Testis (tissue), 3 donors: ENCODE data around the gene CEACAM16. TPM values are rescaled to one million over a fixed set of nuclear protein-coding genes. Genes with fewer than 3 reads are reported as not detected.

Experiments used
- DNase-seq: peaks from one replicate; pipeline ENCODE4 v3.0.0-alpha.2; 2019
- H3K27ac ChIP-seq, 2 donors: fragments of 200-600 bp; sonication (generic); one replicate each; pipeline ENCODE4 v1.5.1; 2019
- H3K27me3 ChIP-seq: fragments of 200-600 bp; sonication (generic); one replicate; pipeline ENCODE4 v1.5.1; 2019
- H3K36me3 ChIP-seq: fragments of 200-600 bp; sonication (generic); one replicate; pipeline ENCODE4 v1.5.1; 2017; ENCODE audit warnings: low read depth; ENCODE audit errors: missing control alignments
- H3K4me1 ChIP-seq: fragments of 200-600 bp; sonication (generic); one replicate; pipeline ENCODE4 v1.5.1; 2019
- H3K4me3 ChIP-seq, 2 donors: fragments of 200-600 bp; sonication (generic); one replicate each; pipeline ENCODE4 v1.5.1; 2017 to 2019
- H3K9me3 ChIP-seq: fragments of 200-600 bp; sonication (generic); one replicate; pipeline ENCODE4 v1.5.1; 2017
- POLR2A ChIP-seq: fragments of 450-650 bp; IDR thresholded peaks from one replicate; pipeline ENCODE4 v1.6.1; 2017; ENCODE audit warnings: antibody characterized with exemption, mild to moderate bottlenecking, moderate library complexity
- WGBS, 2 donors: methylation state at CpG; one replicate each; pipeline ENCODE4 v1.1.5; 2018; 5-methylcytosine and 5-hydroxymethylcytosine counted together
- intact Hi-C: fragments of 100-400 bp; cut with DNase I; formaldehyde crosslinking; loops from one replicate; pipeline ENCODE4 v1.15.1; 2023; ENCODE audit warnings: low total_unique reads
- polyA plus RNA-seq: library from polyadenylated mRNA; stranded (reverse); fragments of 350-450 nt; fragmentation: Illumina TruSeq; extraction: RNeasy Lipid Tissue Mini Kit (QIAGEN cat#74804); gene quantifications from one replicate; pipeline ENCODE4 v1.2.3, GENCODE V29; 2014; ENCODE audit warnings: low read depth, low replicate concordance; ENCODE audit not compliant: insufficient read depth
- total RNA-seq, 2 donors: library from RNA; depleted of rRNA; stranded (reverse); fragments of >200 nt; gene quantifications; one replicate each; pipeline ENCODE4 v1.2.3, GENCODE V29; 2016
- TF ChIP-seq, protein P1 (sequence below), 3 experiments: fragments of 450-650 bp in 2 of 3; fragments of 200-600 bp in 1 of 3; sonication (generic) in 1 of 3; IDR thresholded peaks; one replicate each; pipeline ENCODE4 v1.5.1; 2016 to 2019; ENCODE audit warnings: antibody characterized with exemption in 3 of 3, mild to moderate bottlenecking in 2 of 3, moderate library complexity in 1 of 3

Gene CEACAM16
- total and polyA plus RNA-seq, 3 donors from 2014 or later, result 0.50 TPM; not detected in 2

DNA sequence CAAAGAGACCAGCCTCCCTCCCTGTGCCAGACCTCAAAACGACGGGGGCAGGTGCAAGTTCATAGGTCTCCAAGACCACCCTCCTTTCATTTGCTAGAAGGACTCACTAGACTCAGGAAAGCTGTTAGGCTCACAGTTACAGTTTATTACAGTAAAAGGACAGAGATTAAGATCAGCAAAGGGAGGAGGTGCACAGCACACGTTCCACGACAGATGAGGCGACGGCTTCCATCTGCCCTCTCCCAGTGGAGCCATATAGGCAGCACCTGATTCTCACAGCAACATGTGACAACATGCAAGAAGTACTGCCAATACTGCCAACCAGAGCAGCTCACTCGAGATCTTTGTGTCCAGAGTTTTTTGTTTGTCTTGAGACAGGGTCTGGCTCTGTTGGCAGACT, 37.0 kb upstream of the CEACAM16 start:
- H3K4me1 ChIP-seq, result peaks cover 11% of the 10 kb centered on the region
- no peak overlapping the region for H3K27ac ChIP-seq
- TF ChIP-seq, protein P1, sequence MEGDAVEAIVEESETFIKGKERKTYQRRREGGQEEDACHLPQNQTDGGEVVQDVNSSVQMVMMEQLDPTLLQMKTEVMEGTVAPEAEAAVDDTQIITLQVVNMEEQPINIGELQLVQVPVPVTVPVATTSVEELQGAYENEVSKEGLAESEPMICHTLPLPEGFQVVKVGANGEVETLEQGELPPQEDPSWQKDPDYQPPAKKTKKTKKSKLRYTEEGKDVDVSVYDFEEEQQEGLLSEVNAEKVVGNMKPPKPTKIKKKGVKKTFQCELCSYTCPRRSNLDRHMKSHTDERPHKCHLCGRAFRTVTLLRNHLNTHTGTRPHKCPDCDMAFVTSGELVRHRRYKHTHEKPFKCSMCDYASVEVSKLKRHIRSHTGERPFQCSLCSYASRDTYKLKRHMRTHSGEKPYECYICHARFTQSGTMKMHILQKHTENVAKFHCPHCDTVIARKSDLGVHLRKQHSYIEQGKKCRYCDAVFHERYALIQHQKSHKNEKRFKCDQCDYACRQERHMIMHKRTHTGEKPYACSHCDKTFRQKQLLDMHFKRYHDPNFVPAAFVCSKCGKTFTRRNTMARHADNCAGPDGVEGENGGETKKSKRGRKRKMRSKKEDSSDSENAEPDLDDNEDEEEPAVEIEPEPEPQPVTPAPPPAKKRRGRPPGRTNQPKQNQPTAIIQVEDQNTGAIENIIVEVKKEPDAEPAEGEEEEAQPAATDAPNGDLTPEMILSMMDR (IDR thresholded peaks at IDR 0.05), result no peak
- TF ChIP-seq POLR2A, result no peak
- H3K27me3 ChIP-seq, result no peaks in the 10 kb centered on the region
- 57 to 64% methylated on average over 6 to 7 of the region's 7 CpGs for WGBS, 2 donors
- intact Hi-C loops, result no loop called here
- H3K36me3 ChIP-seq, result no peaks in the 10 kb centered on the region
- DNase-seq, result no peak
- H3K4me3 ChIP-seq, result no peak overlapping the region
- H3K9me3 ChIP-seq, result no peaks in the 10 kb centered on the region

GRCh38 chr19:44662691-44663385, 36.1 kb upstream of the CEACAM16 start:
- Histone ChIP-seq H3K4me3 (no peak overlapping the region), H3K36me3 (no peaks in the 10 kb centered on the region), H3K27ac (no peak overlapping the region), H3K4me1 (peaks cover 11% of the 10 kb centered on the region), H3K9me3 (no peaks in the 10 kb centered on the region), H3K27me3 (no peaks in the 10 kb centered on the region)
- WGBS, 2 donors, result 56 to 68% methylated on average over 7 of the region's 7 CpGs
- DNase-seq, result peak; percentile 36
- intact Hi-C loops, result no loop called here
- TF ChIP-seq POLR2A, result no peak
- TF ChIP-seq, protein P1 (IDR thresholded peaks at IDR 0.05), result no peak

DNA sequence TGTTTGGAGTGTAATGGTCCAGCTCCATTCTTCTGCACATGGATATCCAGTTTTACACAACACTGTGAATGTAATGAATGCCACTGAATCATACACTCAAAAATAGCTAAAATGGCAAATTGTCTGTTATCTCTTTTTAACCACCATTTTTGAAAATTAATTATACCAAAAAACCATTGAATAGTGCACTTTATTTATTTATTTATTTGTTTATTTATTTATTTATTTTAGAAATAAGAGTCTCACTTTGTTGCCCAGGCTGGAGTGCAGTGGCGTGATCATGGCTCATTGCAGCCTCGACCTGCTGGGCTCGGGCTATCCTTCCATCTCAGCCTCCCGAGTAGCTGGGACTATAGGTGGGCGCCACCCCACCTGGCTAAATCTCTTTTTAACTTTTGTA, 35.0 kb upstream of the CEACAM16 start:
- Histone ChIP-seq H3K27ac (no peak overlapping the region), H3K4me3 (no peak overlapping the region), H3K36me3 (no peaks in the 10 kb centered on the region), H3K4me1 (peaks cover 11% of the 10 kb centered on the region), H3K9me3 (no peaks in the 10 kb centered on the region), H3K27me3 (no peaks in the 10 kb centered on the region)
- TF ChIP-seq, protein P1 (IDR thresholded peaks at IDR 0.05), result no peak
- TF ChIP-seq POLR2A, result no peak
- intact Hi-C loops, result no loop called here
- DNase-seq, result no peak
- 96% methylated on average over 5 of the region's 5 CpGs for WGBS, 2 donors

DNA sequence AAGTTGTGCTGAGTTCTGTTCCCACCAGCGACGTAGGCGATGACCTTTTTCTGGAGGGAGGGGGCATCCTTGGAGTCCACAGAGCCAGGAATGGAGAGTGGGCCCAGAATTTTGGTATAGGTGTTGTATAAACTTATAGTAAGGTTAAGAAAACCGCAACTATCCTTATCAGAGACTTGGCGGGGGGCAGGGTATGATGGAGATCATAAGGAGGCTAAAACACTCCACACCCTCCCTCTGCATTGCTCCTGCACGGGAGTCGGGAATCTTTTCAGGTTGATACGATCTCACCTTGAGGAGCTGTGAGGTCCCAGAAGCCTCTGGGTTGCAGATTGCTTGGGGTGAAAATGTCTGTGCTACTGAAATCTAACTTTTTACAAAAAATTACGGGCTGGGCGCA, 34.0 kb upstream of the CEACAM16 start:
- H3K9me3 ChIP-seq, result no peaks in the 10 kb centered on the region

More for the DNA sequence above, 34.0 kb upstream of the CEACAM16 start:
- H3K4me1 ChIP-seq, result peaks cover 11% of the 10 kb centered on the region
- no peak for DNase-seq
- no peaks in the 10 kb centered on the region for H3K36me3 ChIP-seq
- intact Hi-C loops, result no loop called here
- no peak overlapping the region for H3K27ac ChIP-seq
- no peaks in the 10 kb centered on the region for H3K27me3 ChIP-seq
- H3K4me3 ChIP-seq, result no peak overlapping the region
- 93 to 95% methylated on average over 10 of the region's 10 CpGs for WGBS, 2 donors
- TF ChIP-seq, protein P1 (IDR thresholded peaks at IDR 0.05), result no peak
- TF ChIP-seq POLR2A, result no peak
